WTC11 (cell line): ENCODE results near the gene LIMS4.
"Not testable (repeated sequence)": the region's sequence is repeated elsewhere in the genome, so short reads cannot be mapped to it uniquely, and the experiment has no call there.

Experiments used
- ATF3 ChIP-seq: sonication (generic); formaldehyde crosslinking; conservative IDR thresholded peaks from 2 replicates; pipeline ENCODE4 v1.8.1; 2022; ENCODE audit warnings: mild to moderate bottlenecking, missing genetic modification reagents
- CTCF ChIP-seq: fragments of 200-600 bp; IDR thresholded peaks from 2 replicates; pipeline ENCODE4 v1.8.0; 2022; ENCODE audit warnings: antibody characterized with exemption
- GABPB1 ChIP-seq: sonication (generic); formaldehyde crosslinking; IDR thresholded peaks from 2 replicates; pipeline ENCODE4 v1.8.1; 2023; ENCODE audit warnings: mild to moderate bottlenecking, missing genetic modification reagents
- MYBL2 ChIP-seq: sonication (generic); formaldehyde crosslinking; IDR thresholded peaks from 2 replicates; pipeline ENCODE4 v1.8.1; 2023; ENCODE audit warnings: mild to moderate bottlenecking, moderate library complexity, missing genetic modification reagents
- PRRX2 ChIP-seq: fragments of 250-450 bp; sonication (Bioruptor Pico); IDR thresholded peaks from 2 replicates; pipeline ENCODE4 v1.8.0; 2021; ENCODE audit warnings: mild to moderate bottlenecking
- SP1 ChIP-seq: sonication (generic); formaldehyde crosslinking; conservative IDR thresholded peaks from 2 replicates; pipeline ENCODE4 v1.8.1; 2022; ENCODE audit warnings: missing genetic modification reagents
- ZNF416 ChIP-seq: fragments of 250-450 bp; sonication (Bioruptor Pico); IDR thresholded peaks from 2 replicates; pipeline ENCODE4 v1.9.0; 2021; ENCODE audit warnings: mild to moderate bottlenecking, inconsistent platforms
- ZNF423 ChIP-seq: fragments of 250-450 bp; sonication (Bioruptor Pico); IDR thresholded peaks from 2 replicates; pipeline ENCODE4 v2.1.2; 2022; ENCODE audit warnings: mild to moderate bottlenecking, moderate library complexity
- TF ChIP-seq, protein P1 (sequence below): sonication (generic); formaldehyde crosslinking; conservative IDR thresholded peaks from 2 replicates; pipeline ENCODE4 v1.8.1; 2023; ENCODE audit warnings: mild to moderate bottlenecking, low read depth, missing genetic modification reagents, moderate library complexity
- TF ChIP-seq, protein P2 (sequence below): sonication (generic); formaldehyde crosslinking; IDR thresholded peaks from 2 replicates; pipeline ENCODE4 v1.8.1; 2022; ENCODE audit warnings: missing genetic modification reagents, borderline replicate concordance

DNA sequence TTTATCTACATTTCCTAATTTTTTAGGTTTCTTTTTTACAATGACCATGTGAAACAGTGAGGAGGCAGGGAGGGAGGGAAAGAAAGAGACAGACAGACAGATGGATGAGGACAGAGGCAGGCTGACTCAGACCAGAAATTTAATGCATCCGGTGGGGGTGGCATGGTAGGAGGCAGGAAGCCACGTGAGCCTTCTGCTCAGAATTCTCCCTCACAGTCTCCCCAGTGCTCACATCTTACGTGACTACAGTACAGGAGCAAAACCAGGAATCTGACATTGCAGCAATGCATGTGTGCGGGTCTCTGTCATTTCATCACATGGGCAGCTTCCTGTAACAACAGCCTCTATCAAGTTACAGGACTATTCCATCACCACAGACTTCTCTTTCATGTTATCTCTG lies 2.3 kb upstream of the LIMS4 start:
- TF ChIP-seq, protein P1, sequence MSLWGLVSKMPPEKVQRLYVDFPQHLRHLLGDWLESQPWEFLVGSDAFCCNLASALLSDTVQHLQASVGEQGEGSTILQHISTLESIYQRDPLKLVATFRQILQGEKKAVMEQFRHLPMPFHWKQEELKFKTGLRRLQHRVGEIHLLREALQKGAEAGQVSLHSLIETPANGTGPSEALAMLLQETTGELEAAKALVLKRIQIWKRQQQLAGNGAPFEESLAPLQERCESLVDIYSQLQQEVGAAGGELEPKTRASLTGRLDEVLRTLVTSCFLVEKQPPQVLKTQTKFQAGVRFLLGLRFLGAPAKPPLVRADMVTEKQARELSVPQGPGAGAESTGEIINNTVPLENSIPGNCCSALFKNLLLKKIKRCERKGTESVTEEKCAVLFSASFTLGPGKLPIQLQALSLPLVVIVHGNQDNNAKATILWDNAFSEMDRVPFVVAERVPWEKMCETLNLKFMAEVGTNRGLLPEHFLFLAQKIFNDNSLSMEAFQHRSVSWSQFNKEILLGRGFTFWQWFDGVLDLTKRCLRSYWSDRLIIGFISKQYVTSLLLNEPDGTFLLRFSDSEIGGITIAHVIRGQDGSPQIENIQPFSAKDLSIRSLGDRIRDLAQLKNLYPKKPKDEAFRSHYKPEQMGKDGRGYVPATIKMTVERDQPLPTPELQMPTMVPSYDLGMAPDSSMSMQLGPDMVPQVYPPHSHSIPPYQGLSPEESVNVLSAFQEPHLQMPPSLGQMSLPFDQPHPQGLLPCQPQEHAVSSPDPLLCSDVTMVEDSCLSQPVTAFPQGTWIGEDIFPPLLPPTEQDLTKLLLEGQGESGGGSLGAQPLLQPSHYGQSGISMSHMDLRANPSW (CRISPR knock-in tag): not testable (repeated sequence)
- not testable (repeated sequence) for TF ChIP-seq CTCF; MYBL2 (CRISPR knock-in tag); SP1 (CRISPR knock-in tag); ATF3 (CRISPR knock-in tag); PRRX2; GABPB1 (CRISPR knock-in tag); ZNF416 (CRISPR knock-in tag); ZNF423 (CRISPR knock-in tag)
- TF ChIP-seq, protein P2, sequence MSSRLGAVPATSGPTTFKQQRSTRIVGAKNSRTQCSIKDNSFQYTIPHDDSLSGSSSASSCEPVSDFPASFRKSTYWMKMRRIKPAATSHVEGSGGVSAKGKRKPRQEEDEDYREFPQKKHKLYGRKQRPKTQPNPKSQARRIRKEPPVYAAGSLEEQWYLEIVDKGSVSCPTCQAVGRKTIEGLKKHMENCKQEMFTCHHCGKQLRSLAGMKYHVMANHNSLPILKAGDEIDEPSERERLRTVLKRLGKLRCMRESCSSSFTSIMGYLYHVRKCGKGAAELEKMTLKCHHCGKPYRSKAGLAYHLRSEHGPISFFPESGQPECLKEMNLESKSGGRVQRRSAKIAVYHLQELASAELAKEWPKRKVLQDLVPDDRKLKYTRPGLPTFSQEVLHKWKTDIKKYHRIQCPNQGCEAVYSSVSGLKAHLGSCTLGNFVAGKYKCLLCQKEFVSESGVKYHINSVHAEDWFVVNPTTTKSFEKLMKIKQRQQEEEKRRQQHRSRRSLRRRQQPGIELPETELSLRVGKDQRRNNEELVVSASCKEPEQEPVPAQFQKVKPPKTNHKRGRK: not testable (repeated sequence)
